GM12801 (cell line): ENCODE measurements around the gene BDNF.

Source experiments
- TF ChIP-seq, protein P1 (sequence below): IDR thresholded peaks from one replicate; pipeline ENCODE4 v1.5.1; 2011; ENCODE audit warnings: control low read depth; ENCODE audit not compliant: insufficient read length; ENCODE audit errors: extremely low read depth

BDNF gene

DNA sequence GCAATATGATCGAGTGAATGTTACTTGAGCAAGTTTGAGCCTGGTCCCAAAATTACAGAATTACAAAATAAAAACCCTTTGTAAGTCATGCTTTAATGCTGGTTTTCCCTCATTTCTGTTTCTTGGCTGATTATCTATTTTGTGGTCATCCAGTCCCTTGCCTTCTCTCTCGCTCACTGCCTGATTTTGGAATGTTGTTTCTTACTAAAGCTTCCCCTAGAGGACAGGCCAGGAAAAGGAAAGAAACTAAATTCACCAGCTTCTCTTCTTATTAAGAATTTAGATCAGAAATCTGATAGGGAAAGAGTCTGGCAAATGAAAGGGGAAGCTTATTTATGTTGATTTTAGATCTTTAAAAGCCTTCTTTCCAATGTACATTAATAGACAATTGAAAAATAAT, 16.6 kb upstream of the BDNF start:
- TF ChIP-seq, protein P1, sequence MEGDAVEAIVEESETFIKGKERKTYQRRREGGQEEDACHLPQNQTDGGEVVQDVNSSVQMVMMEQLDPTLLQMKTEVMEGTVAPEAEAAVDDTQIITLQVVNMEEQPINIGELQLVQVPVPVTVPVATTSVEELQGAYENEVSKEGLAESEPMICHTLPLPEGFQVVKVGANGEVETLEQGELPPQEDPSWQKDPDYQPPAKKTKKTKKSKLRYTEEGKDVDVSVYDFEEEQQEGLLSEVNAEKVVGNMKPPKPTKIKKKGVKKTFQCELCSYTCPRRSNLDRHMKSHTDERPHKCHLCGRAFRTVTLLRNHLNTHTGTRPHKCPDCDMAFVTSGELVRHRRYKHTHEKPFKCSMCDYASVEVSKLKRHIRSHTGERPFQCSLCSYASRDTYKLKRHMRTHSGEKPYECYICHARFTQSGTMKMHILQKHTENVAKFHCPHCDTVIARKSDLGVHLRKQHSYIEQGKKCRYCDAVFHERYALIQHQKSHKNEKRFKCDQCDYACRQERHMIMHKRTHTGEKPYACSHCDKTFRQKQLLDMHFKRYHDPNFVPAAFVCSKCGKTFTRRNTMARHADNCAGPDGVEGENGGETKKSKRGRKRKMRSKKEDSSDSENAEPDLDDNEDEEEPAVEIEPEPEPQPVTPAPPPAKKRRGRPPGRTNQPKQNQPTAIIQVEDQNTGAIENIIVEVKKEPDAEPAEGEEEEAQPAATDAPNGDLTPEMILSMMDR = no peak

DNA sequence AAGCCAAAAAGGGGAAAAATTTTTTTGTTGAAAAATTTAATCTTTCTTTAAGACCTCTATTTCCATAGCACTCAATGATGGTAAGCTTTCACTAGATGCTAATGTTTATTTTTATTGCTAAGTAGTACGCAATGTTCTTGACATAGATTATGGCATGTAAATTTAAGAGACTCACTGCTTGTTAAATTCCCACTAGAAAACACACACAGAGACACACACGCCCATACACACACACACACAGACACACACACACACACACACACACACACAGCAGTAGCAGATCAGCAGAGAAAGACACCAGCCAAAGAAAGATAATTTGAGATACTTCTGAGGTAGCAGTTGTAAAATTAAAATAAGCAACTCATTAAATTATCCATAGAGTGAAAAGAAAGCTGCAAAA, 16.0 kb upstream of the BDNF start:
- TF ChIP-seq, protein P1 = no peak

DNA sequence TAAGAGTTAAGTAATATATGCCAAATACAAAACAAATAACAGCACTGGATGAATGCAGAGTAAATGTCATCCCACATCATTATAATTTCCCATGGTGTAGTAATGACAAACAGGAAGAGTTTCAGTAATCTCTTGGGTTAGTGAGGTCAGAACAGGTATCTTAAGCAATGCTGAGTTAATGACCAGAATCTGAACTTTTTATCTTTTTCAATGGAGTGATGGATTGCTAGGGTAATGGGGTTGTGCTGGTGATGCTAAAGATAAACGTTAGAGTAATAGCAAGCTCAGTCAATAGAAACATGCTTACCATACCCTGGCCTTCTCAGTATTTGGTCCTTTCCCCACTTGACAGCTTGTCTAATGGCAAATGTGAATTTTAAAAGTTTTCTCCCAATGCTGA, 11.5 kb upstream of the BDNF start:
- TF ChIP-seq, protein P1 = no peak

DNA sequence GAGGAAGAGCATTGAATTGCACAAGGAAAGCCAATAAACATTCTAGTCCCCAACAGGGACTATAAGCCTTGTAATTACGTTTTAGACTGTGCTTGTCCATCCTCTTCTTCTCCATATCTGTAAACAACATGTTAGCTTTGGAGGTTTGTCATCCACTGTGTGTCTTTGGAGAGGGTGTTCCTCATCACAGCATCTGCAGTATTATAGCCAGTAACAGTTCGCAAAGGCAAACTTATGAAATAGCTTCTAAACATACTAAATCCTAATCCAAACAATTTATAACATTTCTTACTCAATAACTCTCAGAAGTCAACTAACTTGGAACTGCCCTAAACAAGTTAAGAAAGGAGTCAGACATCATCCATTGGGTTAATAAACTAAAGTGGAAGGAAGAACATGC, 10.3 kb upstream of the BDNF start:
- TF ChIP-seq, protein P1 = no peak

DNA sequence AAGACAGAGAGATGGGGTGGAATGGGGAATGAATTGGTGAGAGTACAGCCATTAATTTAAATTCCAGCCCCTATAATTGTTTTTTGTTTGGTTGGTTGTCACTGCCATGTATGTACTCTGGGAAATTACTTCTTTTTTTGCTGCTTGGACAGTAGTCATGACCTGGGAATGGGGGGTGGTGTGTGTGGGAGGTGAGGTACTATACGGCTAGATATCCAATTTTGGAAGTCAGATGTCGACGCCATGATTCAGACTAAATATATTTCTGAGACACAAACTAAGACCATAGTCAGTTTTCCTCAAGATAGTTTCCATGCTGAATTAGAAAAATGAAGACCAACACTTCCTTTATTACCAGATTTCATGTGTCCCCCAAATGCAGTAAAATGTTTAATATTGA, 7.4 kb upstream of the BDNF start:
- TF ChIP-seq, protein P1 = no peak

DNA sequence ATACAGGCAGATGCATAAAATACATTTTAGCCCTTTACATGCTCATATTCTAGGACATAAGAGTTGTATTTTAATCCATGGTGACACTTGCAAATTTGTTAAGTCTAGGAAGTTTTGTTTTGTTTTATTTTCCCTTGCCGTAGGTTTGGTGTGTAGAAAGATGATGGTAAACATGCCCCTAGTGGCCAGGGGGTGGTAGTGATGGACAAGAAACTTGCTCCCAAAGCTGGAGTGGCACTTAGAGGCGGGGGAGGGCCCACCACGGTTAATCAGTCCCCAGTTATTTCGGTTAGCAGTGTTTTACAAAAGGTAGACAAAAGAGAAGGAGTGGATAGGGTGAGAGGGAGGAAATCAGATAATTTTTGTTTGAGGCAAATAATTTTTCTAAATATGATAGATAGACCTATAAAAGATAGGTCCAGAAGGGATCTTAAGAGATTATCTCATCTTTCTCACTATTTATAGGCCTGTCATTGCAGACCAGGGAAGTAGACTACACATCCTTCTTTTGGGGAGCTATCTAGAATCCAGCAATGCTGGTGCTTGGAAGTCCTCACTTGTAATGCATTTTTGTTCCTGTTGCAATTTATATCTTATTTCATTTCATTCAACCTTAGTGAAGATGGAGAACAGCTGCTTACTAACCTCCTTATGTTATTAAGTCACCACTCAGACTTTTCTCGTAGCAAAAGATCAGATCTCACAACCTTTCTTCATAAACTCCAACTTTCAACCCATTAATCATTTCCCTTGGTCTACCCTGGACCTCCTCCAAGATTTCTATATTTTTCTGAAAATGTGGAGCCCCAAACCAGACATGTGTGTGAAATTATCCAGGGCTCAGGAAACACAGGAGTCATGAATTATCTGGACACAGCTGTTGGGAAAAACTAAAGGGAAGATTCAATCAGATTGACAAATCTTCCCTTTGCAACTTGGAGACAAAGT, 5.9 kb upstream of the BDNF start:
- TF ChIP-seq, protein P1 = no peak

DNA sequence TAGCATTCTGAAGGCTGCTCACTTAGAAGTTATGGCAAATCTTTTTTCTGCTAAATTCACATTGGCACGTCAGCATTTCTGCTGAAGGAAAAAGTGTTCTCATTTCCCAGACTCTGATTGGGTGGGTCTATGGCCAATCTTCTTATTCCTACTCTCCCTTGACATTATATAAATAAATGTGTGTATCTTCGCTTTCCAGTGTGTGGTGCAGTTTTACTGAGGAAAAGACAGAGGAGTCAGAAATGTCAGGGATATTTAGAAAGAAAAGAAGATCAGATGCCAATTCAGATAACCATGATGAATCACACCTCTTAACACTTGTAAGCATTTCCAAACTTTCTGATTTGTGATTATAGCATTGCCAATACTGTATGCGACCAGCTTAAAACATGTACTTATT, 3.2 kb upstream of the BDNF start:
- TF ChIP-seq, protein P1 = no peak
